Stimulated activated naive CD4-positive, alpha-beta T cell (primary cell): ENCODE measurements around the gene SPTBN4.
"Not testable (repeated sequence)": the region's sequence is repeated elsewhere in the genome, so short reads cannot be mapped to it uniquely, and the experiment has no call there.

Source experiments
- DNase-seq, 6 experiments: peaks; one replicate each; lab custom pipeline; 2025; lab: John Stamatoyannopoulos, UW

The SPTBN4 gene

DNA sequence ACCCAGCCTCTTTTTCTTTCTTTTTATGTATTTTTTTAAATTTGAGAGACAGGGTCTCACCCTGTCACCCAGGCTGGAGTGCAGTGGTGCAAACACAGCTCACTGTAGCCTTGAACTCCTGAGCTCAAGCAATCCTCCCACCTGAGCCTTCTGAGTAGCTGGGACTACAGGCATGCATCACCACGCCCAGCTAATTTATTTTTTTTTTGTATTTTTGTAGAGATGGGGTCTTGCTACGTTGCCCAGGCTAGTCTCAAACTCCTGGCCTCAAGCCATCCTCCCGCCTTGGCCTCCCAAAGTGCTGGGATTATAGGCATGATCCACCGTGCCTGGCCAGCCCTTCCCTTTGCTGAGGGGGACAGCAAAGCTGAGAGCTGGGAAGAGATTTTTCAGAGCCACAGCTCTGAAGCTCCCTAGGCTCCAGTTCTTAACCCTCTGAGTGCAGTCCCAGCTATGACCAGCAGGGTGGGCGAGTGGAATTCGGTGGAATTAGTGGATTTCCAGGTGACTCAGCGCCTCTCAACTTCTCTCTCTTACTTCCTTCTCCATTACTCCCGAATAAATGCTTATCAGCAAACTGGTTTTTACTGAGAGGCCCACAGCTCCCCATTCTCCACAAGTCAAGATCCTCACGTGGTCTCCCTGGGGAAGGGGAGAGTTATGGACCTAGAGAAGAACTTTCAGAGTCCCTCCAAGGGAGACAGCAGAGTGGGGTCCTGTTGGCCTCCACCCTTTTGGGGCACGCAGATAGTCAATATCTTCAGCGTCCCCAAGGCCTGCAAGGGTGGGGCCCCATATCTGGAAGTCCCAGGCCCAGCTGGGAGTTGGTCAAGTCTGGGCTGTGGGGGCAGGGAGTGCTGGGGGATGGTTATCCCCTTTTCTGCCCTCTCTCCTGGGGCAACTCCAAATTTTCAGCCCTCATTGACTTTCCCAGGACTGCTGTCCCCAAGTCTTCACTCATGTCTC, 2.5 kb upstream of the SPTBN4 start:
- DNase-seq = peak; percentile 23 to 69 (median 62)

DNA sequence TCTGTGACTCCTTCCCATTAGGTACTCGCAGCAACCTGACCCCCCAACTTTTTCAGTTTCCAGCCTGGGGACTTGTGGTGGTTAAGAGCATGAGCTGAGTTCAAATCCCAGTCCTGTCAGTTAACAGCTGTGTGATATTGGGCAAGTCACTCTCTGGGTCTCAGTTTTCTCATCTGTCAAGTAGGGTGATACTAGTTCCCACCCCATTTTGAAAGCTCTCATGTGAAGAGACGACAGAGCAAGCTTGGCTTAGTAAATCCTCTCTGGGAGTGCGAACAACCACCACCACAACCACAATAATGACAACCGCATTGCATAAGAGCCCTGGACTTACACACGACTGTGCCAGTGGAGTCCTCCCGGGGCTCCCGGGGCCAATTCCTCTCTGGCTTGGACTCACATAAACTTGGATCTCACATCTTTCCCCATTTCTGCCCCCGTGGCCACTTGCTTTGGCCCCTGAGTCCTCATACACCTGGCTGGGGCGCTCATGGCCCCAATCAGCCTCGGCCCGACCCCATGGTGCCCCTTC, 1.7 kb upstream of the SPTBN4 start:
- DNase-seq = peak in 2 of 6 experiments; percentile 50 to 64

DNA sequence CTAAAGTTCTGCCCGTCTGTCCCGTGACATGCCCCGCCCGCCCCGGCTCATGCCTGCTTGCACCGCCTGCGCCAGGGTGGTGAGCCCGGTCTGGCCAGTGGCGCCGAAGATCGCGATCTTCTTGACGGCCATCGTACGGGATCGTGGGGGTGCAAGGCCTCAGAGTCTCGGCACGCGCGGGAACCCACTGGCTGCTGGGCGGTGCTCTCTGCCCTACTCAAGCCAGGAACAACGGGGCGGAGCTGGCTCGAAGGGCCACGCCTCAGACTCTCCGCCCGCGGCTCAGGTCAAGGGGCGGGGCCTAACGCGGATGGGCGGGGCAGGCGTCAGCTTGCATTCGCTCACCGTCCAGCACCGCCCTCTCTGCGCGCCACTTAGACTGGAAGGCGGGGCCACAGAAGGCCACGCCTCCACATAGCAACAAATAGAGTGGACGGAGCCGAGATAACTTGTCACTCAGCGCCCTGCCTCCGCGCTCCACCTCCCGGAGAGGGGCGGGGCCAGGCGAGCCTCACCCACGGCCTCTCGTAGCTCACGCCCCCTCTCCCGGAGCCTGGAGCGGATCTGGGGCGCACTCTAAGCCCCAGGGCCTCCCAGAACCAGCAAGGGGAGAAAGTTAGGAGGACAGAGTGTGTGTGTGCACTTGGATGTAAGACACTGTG, 1.1 kb upstream of the SPTBN4 start, which contains the start of gene BLVRB:
Gene BLVRB (minus strand): TSS at position 189 of the 662 bp plus-strand sequence. CDS start 57 bp downstream, at position 132.
- DNase-seq = peak; percentile 98 to 99 (median 98)

DNA sequence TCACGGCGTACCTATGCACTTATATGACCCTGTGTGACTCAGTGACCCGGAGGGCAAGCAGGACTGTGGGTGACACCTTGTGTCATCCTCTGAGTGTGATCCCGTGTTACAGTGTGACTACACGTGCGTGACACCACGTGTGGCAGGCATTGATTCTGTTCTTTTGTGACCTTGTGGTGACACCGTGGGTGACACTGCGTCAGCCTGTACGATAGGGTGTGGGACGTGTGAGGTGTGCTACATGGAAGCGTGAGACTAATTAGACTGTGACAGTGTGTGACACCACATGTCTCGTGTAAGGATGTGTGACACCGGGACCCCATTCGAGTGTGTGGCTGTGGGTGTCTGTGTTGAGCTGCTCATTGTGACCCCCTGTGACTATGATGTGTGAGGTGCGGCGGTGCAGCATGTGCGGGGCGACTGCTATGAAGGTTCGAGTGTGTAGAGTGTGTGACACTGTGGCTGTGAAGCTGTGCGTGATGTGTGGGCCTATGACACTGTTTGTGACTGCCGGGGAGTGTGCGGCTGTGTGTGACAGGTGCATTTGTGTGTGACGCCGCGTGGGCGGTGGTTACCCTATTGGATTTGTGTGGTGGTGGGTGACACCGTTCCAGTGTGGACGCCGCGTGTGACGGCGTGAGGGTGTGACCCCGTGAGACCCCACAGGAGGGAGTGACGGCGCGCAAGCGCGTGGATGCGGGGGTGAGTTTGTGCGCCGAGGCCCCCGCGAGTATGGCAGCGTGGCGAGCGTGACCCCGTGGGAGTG, 399 bp upstream of the SPTBN4 start:
- DNase-seq = peak in 4 of 6 experiments; percentile 59 to 86 (median 73)

DNA sequence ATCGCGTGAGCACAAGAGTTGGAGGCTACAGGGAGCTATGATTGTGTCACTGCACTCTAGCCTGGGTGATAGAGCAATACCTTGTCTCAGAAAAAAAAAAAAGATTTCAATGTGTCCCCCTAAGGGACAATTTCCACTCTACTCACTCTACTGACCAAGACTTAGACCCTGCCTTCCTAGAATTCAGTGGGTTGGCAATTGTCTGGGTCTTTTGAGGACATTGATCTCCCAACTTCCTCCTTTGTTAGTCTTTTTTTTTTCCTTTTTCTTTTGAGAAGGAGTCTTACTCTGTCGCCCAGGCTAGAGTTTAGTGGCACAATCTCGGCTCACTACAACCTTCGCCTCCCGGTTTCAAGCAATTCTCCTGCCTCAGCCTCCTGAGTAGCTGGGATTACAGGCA, 2.2 kb downstream of the SPTBN4 start:
- no peak for DNase-seq

DNA sequence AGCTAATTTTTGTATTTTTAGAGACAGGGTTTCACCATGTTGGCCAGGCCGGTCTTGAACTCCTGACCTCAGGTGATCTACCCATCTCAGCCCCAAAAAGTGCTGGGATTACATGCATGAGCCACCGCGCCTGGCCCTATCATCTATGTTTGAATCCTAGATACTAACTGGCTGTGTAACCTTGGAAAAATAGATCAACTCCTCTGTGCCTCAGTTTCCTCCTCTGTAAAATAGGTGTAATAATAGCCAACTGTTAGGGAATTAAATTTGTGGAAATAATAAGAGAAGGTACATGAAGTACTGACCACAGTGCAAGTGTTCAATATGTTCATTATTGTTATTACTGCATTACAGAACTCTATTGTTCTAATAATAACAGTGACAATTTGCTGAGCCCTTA, 4.3 kb downstream of the SPTBN4 start:
- no peak for DNase-seq

DNA sequence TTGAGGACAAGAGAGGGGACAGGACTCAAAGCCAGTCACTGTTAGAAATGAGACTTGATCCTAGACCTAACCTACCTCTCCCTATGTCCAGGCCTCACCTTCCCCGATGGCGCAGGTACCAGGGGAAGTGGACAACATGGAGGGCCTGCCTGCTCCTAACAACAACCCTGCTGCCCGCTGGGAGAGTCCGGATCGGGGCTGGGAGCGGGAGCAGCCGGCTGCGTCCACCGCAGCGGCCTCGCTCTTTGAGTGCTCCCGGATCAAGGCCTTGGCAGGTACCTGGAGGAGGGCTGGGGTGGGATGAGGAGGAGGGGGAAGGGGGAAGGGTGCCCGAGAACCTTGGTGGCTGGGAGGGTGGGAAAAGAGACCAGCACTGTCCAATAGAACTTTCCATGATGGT, 5.7 kb downstream of the SPTBN4 start:
- DNase-seq = no peak

DNA sequence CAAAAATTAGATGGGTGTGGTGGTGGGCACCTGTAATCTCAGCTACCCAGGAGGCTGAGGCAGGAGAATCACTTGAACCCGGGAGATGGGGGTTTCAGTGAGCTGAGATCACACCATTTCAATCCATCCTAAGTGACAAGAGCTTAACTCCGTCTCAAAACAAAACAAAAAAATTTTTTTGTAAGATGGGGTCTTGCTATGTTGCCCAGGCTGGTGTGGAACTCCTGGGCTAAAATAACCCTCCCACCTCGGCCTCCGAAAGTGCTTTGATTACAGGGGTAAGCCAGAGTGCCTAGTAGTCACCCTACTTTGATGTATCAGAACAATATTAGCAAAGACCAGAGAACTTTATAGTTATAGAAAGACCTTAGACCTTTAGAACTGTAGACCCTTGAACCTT, 7.9 kb downstream of the SPTBN4 start:
- no peak for DNase-seq

DNA sequence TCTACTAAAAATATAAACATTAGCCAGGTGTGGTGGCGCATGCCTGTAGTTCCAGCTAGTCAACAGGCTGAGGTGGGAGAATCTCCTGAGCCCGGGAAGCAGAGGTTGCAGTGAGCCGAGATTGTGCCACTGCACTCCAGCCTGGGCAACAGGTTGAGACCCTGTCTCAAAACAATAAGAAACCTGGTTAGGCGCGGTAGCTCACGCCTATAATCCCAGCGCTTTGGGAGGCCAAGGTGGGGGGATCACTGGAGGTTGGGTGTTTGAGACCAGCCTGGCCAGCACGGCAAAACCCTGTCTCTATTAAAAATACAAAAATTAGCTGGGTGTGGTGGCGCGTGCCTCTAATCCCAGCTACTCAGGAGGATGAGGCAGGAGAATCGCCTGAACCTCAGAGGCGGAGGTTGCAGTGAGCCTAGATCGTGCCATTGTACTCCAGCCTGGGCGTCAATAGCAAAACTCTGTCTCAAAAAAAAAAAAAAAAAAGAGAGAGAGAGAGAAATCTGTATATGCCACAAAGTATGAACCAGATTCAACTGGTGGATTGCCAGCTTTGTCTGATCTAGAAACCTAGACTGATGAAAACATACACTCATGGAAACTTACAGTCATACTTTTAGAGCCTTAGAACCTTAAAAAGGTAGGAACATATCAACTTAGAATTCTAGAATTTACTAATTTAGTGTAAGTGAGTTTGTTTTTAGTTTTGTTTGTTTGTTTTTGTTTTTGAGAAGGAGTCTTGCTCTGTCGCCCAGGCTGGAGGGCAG, 9.3 kb downstream of the SPTBN4 start:
- not testable (repeated sequence) for DNase-seq

DNA sequence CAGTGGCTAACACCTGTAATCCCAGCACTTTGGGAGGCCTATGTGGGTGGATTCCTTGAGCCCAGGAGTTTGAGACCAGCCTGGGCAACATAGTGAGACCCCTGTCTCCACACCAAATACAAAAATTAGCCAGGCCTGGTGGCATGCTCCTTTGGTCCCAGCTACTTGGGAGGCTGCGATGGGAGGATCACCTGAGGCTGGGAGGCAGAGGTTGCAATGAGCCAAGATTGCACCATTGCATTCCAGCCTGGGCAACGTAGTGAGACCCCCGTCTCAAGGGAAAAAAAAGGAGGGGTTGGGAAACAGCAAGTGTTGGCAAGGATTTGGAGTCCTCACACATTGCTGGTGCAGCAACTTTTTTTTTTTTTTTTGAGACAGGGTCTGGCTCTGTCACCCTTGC, 19.2 kb downstream of the SPTBN4 start:
- DNase-seq = no peak

DNA sequence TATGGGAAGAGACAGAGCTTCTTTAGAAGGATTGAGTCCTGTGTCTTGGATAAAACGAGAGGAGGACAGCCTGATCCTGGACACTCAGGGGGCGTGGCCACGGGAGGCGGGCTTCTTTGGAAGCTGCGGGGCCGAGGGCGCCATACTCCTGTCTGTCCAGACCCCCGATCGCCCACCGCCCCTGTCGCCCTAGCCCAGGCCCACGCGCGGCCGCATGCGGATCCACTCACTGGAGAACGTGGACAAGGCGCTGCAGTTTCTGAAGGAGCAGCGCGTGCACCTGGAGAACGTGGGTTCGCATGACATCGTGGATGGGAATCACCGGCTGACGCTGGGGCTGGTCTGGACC, 23.1 kb downstream of the SPTBN4 start:
- DNase-seq = no peak

DNA sequence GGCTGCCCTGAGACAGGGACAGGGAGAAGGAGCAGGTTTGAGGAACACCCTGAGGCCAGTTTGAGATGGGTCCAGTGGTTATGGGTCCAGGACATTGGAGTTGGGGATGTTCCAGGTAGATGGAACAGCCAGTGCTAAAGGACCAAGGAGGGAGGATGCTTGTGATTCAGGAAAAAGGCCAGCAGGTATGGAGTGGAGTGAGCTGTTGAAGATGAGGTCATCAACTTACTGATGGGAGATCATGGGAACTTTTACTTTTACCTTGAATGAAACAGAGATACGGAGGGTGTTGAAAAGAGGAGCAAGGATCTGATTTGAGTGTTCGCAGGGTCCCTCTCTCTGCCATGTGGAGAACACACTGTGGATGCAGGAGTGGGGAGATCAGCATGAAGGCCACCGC, 25.5 kb downstream of the SPTBN4 start:
- no peak for DNase-seq

DNA sequence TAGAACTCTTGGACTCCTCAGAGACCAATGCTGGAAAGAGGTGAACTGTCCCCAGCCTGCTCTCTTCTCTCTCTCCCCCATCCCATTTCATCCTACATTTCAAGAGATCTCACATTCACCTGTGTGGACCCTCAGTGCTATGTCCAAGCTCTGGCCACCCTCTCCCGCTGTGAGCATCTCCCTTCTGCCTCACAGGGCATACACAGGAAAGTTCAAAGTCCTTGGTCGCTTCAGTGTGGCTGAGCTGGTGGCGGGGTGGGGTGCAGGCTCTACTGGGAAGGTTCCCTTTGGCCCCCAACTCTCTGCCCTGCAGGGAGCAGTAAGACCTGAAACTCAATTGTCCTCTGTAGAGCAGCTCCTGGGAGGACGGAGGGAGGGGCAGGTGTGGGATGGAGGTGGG, 27.0 kb downstream of the SPTBN4 start:
- no peak for DNase-seq

DNA sequence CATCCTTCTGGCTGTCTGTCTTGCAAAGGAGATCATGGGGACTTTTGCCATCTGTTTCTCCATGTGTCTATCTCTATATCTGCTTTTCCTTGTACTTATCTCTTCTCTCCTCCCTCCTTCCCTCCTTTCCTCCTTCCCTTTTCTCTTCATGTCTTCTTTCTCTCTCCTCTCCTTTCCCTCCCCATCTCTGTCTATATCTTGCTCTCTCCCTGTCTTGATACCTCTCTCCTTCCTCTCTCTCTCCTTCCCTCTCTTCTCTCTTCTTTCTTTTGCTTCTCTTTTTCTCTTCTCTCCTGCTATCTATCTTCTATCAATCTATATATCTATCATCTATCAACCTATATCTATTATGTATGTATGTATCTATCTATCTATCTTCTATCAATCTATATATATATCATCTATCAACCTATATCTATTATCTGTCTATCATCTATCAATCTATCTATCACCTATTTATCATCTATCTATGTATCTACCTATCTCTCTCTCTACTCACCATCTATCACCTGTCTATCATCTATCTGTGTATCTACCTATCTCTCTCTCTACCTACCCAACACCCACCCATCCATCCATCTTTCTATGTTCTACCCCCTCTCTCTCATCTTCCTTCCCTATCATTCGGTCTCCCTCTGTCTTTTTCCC, 27.5 kb downstream of the SPTBN4 start:
- DNase-seq = no peak

DNA sequence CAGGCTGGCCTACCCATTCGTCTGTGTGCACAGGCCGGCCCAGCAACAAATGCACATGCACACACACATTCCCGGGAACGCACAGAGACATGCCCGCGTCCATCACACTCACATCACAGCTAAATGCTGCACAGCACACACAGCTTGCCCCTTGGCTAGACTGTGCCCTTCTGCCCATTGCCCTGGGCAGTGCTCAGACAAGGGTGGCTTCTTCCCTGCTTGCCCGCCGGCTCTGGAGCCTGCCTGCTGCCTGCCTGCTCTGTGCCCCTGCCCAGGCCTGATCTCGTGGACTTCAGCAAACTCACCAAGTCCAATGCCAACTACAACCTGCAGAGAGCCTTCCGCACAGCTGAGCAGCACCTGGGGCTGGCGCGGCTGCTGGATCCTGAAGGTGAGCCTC, 30.4 kb downstream of the SPTBN4 start:
- DNase-seq = no peak

DNA sequence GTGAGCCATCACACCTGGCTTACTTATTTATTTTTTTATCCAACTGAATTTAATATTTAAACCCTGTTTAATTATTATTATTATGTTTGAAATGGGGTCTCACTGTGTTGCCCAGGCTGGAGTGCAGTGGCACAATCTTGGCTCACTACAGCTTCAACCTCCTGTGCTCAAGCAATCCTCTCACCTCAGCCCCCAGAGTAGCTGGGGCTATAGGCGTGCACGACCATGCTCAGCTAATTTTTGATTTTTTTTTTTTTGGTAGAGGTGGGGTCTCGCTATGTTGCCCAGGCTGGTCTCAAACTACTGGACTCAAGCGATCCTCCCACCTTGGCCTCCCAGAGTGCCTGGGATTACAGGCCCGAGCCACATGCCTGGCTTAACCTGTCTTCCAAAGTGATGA, 32.5 kb downstream of the SPTBN4 start:
- DNase-seq = no peak

DNA sequence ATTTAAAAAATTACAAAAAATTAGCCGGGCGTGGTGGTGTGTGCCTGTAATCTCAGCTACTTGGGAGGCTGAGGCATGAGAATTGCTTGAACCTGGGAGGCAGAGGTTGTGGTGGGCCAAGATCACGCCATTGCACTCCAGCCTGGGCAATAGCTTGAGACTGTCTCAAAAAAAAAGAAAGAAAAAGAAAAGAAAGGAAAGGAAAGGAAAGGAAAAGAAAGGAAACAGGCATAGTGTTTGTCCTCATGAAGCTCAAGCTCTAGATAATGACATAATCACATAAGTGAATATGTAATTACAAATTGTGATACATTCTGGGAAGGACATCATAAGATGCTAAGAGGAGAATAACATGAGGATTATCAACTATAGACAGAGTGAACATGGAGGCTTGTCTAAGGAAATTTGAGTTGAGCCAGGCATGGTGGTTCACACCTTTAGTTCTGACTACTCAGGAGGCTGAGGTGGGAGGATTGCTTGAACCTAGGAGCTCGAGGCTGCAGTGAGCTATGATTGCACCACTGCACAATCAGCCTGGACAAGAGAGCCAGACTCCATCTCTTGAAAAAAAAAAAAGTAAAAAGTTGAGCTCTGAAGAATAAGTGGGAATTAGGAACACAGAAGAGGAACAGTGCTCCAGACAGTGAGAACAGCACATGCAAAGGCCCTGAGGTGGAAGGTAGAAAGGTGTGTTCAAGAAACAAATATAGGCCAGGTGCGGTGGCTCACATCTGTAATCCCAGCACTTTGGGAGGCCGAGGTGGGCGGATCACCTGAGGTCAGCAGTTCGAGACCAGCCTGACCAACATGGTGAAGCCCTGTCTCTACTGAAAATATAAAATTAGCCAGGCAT, 34.1 kb downstream of the SPTBN4 start:
- not testable (repeated sequence) for DNase-seq

DNA sequence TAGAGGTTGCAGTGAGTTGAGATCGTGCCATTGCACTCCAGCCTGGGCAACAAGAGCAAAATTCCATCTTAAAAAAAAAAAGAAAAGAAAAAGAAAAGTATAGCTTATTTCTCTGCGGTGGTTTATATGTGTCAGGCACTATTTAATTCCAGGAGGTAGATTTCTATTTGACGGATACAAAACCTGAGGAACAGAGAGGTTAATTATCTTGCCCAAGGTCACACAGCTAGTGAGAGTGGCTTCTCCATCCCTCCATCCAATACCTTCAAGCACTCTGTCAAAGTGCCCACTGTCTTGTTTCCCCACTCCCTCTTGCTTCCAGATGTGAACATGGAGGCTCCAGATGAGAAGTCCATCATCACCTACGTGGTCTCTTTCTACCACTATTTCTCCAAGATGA, 34.8 kb downstream of the SPTBN4 start:
- no peak for DNase-seq

DNA sequence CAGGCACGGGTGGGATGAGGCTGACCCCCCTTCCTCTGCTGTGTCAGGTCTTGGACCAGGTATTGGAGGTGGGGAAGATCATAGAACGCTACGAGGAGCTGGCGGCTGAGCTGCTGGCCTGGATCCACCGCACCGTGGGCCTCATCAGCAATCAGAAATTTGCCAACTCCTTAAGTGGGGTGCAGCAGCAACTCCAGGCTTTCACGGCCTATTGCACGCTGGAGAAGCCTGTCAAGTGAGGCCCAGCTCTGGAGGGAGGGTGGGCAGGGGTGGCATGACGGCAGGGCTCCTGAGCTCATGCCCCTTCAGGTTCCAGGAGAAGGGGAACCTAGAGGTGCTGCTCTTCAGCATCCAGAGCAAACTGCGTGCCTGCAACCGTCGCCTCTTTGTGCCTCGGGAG, 35.3 kb downstream of the SPTBN4 start:
- no peak for DNase-seq
